Gastroesophageal sphincter (tissue), 4 donors: ENCODE results near the gene GABBR2. TPM values are rescaled to one million over a fixed set of nuclear protein-coding genes. Genes with fewer than 3 reads are reported as not detected.

Experiments used
- ATAC-seq: fragments of 150-250 bp; one replicate; pipeline ENCODE4 v1.9.1; 2016; ENCODE audit warnings: mild to moderate bottlenecking, moderate library complexity
- H3K27ac ChIP-seq, 4 donors: fragments of 200-600 bp; sonication (generic) in 3 of 4; 1 replicate in 3 of 4; 2 replicates in 1 of 4; pipeline ENCODE4 v1.5.1; 2016 to 2019
- H3K27me3 ChIP-seq: fragments of 200-600 bp; sonication (generic); one replicate; pipeline ENCODE4 v1.5.1; 2019
- H3K36me3 ChIP-seq, 2 donors: fragments of 200-600 bp; sonication (generic); one replicate each; pipeline ENCODE4 v1.5.1; 2019; ENCODE audit warnings: control low read depth in 1 of 2
- H3K4me1 ChIP-seq, 3 donors: fragments of 200-600 bp; sonication (generic); 1 replicate in 2 of 3; 2 replicates in 1 of 3; pipeline ENCODE4 v1.5.1; 2016 to 2019; ENCODE audit warnings: control low read depth in 2 of 3
- H3K4me3 ChIP-seq, 2 donors: fragments of 200-600 bp; sonication (generic); one replicate each; pipeline ENCODE4 v1.5.1; 2019; ENCODE audit warnings: mild to moderate bottlenecking in 1 of 2, moderate library complexity in 1 of 2
- H3K9me3 ChIP-seq, 3 donors: fragments of 200-600 bp; sonication (generic); one replicate each; pipeline ENCODE4 v1.5.1; 2017 to 2019; ENCODE audit warnings: control low read depth in 2 of 3
- EP300 ChIP-seq: sonication (generic); formaldehyde crosslinking; IDR thresholded peaks from one replicate; pipeline ENCODE4 v1.6.1; 2017; ENCODE audit warnings: antibody characterized with exemption, mild to moderate bottlenecking
- POLR2A ChIP-seq, 2 donors: fragments of 450-650 bp; IDR thresholded peaks; one replicate each; pipeline ENCODE4 v1.6.1; 2017; ENCODE audit warnings: antibody characterized with exemption in 2 of 2, mild to moderate bottlenecking in 2 of 2, moderate library complexity in 1 of 2
- POLR2AphosphoS5 ChIP-seq: sonication (generic); formaldehyde crosslinking; IDR thresholded peaks from one replicate; pipeline ENCODE4 v1.6.1; 2017; ENCODE audit warnings: antibody characterized with exemption
- WGBS, 2 donors: methylation state at CpG; one replicate each; pipeline ENCODE4 v1.1.5; 2018; ENCODE audit warnings: low coverage in 1 of 2; 5-methylcytosine and 5-hydroxymethylcytosine counted together
- total RNA-seq, 4 donors: library from RNA; depleted of rRNA; stranded (reverse); fragments of >200 nt; gene quantifications; one replicate each; pipeline ENCODE4 v1.1.0, GENCODE V29; 2016
- TF ChIP-seq, protein P1 (sequence below), 4 experiments: fragments of 200-600 bp in 2 of 4; fragments of 450-650 bp in 2 of 4; sonication (generic) in 1 of 4; IDR thresholded peaks; one replicate each; pipeline ENCODE4 v1.5.1; 2017 to 2019; ENCODE audit warnings: antibody characterized with exemption in 4 of 4, mild to moderate bottlenecking in 2 of 4, moderate library complexity in 2 of 4

Gene GABBR2
- total RNA-seq, 4 donors from 2014 or later = 0.04 to 0.25 TPM; not detected in 2

GRCh38 chr9:98565152-98566135 lies 143.3 kb downstream of the GABBR2 start:
- no peak for TF ChIP-seq POLR2A (IDR thresholded peaks at IDR 0.05)
- no peak for TF ChIP-seq EP300
- TF ChIP-seq, protein P1, sequence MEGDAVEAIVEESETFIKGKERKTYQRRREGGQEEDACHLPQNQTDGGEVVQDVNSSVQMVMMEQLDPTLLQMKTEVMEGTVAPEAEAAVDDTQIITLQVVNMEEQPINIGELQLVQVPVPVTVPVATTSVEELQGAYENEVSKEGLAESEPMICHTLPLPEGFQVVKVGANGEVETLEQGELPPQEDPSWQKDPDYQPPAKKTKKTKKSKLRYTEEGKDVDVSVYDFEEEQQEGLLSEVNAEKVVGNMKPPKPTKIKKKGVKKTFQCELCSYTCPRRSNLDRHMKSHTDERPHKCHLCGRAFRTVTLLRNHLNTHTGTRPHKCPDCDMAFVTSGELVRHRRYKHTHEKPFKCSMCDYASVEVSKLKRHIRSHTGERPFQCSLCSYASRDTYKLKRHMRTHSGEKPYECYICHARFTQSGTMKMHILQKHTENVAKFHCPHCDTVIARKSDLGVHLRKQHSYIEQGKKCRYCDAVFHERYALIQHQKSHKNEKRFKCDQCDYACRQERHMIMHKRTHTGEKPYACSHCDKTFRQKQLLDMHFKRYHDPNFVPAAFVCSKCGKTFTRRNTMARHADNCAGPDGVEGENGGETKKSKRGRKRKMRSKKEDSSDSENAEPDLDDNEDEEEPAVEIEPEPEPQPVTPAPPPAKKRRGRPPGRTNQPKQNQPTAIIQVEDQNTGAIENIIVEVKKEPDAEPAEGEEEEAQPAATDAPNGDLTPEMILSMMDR (IDR thresholded peaks at IDR 0.05) = no peak
- TF ChIP-seq POLR2AphosphoS5 = no peak
- Histone ChIP-seq H3K9me3 (no peaks in the 10 kb centered on the region), H3K4me1 (no peaks in the 10 kb centered on the region), H3K36me3 (no peaks in the 10 kb centered on the region), H3K4me3 (no peak overlapping the region), H3K27ac (no peak overlapping the region), H3K27me3 (peaks cover 3% of the 10 kb centered on the region)
- WGBS, 2 donors = 95 to 100% methylated on average over 7 of the region's 15 CpGs
- no peak for ATAC-seq

DNA sequence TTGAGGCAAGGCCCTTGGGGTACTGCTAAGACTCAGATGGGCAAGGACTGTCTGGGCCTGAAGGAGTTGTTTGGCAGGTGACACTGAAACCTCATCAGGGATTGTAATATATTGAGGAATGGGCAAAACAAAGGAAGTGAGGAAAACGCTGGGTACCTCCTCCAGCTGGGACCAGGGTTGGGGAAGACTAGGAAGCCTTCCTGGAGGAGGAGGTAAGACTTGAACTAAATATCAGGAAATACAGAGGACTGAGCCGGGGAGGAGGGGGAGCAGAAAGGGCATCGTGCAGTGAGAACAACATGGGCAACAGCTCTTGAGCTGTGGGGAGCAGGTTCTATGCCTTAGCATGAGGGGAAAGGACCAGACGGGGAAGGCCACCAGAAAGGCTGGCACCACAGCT lies 144.0 kb downstream of the GABBR2 start:
- WGBS, 2 donors = 83 to 90% methylated on average over 4 of the region's 4 CpGs
- Histone ChIP-seq H3K27ac (no peak overlapping the region), H3K9me3 (no peaks in the 10 kb centered on the region), H3K36me3 (no peaks in the 10 kb centered on the region), H3K27me3 (no peaks in the 10 kb centered on the region), H3K4me3 (no peak overlapping the region), H3K4me1 (no peaks in the 10 kb centered on the region)
- ATAC-seq = no peak
- TF ChIP-seq EP300 (no peak), POLR2A (IDR thresholded peaks at IDR 0.05) (no peak), POLR2AphosphoS5 (no peak)
- TF ChIP-seq, protein P1 (IDR thresholded peaks at IDR 0.05) = no peak

DNA sequence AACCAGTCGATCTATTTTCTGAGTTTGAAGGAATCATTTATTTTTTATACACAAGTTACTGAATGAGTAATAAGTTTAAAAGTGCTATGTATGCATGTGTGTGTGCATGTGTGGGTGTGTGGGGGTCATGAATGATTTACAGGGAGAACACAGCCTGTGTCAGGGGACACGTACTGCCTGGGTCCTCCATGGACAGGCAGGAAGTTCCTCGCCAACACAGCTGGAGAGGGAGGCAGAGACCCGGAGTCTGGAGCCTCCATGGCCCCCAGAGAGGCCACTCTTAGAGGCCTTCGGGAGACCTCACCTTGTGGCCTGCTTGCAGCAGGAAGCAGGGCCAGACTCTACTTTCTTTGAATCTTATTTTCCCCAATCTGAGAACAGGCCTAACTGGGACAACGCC lies 144.7 kb downstream of the GABBR2 start:
- no peak for ATAC-seq
- WGBS, 2 donors = 74 to 86% methylated on average over 1 to 5 of the region's 6 CpGs
- TF ChIP-seq, protein P1 (IDR thresholded peaks at IDR 0.05) = no peak
- TF ChIP-seq EP300 = no peak
- no peak for TF ChIP-seq POLR2AphosphoS5
- no peak for TF ChIP-seq POLR2A (IDR thresholded peaks at IDR 0.05)
- Histone ChIP-seq H3K4me1 (no peaks in the 10 kb centered on the region), H3K4me3 (no peak overlapping the region), H3K27ac (no peak overlapping the region), H3K9me3 (no peaks in the 10 kb centered on the region), H3K27me3 (no peaks in the 10 kb centered on the region), H3K36me3 (no peaks in the 10 kb centered on the region)

DNA sequence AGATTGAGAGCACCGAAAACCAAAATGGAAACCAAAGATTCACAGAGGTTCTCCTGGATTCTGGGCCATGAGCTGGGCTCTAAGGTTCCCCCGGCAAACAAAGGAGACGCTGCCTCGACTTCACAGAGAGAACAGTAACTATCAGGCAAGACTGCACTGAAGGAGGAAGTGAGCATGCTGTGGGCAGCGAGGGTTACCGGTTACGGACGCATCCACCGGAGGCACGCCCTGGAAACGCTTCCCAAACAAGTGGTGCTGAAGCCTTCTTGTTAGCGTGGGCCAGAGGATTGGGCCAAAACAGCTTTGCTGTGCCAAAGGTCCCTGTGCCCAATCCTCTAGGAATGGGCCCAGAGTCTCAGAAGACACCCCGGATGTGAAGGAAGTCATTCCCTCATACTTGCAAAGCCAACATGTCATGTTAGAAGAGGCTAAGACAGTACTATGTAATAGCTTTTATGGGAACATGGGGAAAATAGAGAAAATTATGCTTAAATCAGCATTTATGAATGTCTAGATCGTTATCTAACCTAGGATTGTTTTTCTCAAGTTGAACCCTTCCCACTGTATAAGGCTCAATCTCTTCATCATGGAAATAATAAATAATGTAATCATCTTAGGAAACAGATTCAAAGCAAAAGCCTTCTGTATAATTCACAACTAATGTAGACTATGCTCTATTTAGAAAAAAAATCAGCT lies 145.4 kb downstream of the GABBR2 start:
- ATAC-seq = no peak
- 79 to 93% methylated on average over 5 to 14 of the region's 14 CpGs for WGBS, 2 donors
- H3K27me3 ChIP-seq = no peaks in the 10 kb centered on the region
- H3K4me3 ChIP-seq = no peak overlapping the region
- no peak overlapping the region for H3K27ac ChIP-seq
- no peaks in the 10 kb centered on the region for H3K4me1 ChIP-seq
- no peaks in the 10 kb centered on the region for H3K9me3 ChIP-seq
- no peaks in the 10 kb centered on the region for H3K36me3 ChIP-seq
- no peak for TF ChIP-seq POLR2A (IDR thresholded peaks at IDR 0.05)
- no peak for TF ChIP-seq POLR2AphosphoS5

- H3K36me3 ChIP-seq = no peaks in the 10 kb centered on the region
- no peak for ATAC-seq
- no peak overlapping the region for H3K4me3 ChIP-seq
- H3K27ac ChIP-seq = no peak overlapping the region
- TF ChIP-seq EP300 (no peak), POLR2A (IDR thresholded peaks at IDR 0.05) (no peak), POLR2AphosphoS5 (no peak)
- TF ChIP-seq, protein P1 (IDR thresholded peaks at IDR 0.05) = no peak
- H3K27me3 ChIP-seq = peaks cover 14% of the 10 kb centered on the region
- H3K4me1 ChIP-seq = no peaks in the 10 kb centered on the region
- no peaks in the 10 kb centered on the region for H3K9me3 ChIP-seq
Observed at GRCh38 chr9:98559561-98559960, 149.2 kb downstream of the GABBR2 start.
